Esophagus mucosa (tissue), 1 donor: Measurements from ENCODE around the gene HOTAIR. TPM values are rescaled to one million over a fixed set of nuclear protein-coding genes. Genes with fewer than 3 reads are reported as not detected.

Source experiments
- ATAC-seq: fragments of 200-7000 bp; cut with Tn5 transposase; one replicate; pipeline ENCODE4 v1.9.1; 2020
- total RNA-seq: library from RNA; stranded (reverse); gene quantifications from one replicate; pipeline ENCODE4 v1.2.4, GENCODE V29; 2023
- donor health status: DM: yes; HTN: yes; CAD: no.

HOTAIR gene
- not detected for total RNA-seq

DNA sequence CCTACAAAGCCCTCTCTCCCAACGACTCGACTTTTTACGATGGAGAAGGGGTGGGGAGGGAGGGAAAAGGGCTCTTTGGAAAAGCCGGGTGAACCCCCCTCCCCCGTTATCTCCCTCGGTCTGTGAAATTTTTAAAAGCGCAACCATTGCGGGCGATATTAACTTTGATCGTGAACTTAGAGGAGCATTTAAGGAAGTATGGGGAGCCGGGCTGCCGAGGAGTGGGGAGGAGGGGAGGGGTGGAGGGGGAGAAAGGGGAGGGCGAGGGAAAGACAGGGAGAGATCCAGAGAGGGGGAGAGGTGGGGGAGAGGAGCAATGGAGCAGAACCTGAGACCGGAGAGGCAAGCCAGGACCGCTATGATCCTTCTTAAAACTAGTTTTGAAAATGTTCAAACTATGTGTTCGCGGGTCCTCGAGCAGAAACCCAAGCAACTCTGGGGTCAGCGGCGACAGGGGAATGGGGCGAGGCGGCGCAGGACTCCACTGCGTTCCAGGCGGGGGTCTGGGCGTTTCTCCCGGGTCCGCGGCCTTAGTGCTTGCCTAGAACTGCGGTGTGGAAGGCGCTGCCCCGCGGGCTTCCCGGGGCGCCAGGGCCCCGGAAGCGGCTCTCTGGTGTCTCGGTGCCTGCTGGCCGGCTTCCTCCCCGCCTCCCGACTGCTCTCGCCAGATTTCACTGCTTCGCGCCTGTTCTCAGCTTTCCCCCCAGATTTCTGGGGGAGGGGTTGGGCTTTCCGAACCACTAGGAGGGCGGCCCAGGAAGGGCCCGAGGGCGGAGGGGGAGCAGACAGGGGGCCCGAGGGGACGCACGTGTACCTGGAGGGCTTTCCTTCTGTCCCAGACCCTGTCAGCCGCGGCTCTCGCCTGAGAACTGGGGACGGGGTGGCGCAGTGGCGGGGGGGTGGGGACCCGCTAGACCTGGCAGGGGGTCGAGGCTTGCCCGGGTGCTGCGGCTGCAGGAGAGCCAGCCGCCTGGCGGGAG, at the start of gene HOTAIR:
Gene HOTAIR, minus strand, starts transcription at position 871 of the 980 bp plus-strand sequence.
- peak; percentile 41 for ATAC-seq

DNA sequence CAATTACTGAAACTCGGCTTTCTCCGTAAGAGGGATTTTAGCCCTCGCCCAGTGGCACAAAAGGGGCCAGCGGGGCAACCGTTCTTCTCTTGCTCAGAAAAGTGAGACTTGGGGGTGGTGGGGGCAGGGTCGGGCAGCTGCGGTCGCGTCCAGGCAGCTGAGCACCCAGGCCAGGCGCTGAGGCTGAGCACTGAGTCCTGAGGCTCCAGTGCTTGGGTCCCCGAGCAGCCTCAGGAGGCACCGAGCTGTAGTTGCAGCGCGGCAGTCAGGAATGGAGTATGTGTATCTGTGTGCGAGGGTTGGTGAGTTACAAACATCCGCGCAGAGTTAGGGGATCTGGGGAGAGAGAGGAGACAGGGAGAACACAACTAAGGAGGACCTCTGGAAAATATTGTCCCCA, 49.4 kb upstream of the HOTAIR start:
- no peak for ATAC-seq

DNA sequence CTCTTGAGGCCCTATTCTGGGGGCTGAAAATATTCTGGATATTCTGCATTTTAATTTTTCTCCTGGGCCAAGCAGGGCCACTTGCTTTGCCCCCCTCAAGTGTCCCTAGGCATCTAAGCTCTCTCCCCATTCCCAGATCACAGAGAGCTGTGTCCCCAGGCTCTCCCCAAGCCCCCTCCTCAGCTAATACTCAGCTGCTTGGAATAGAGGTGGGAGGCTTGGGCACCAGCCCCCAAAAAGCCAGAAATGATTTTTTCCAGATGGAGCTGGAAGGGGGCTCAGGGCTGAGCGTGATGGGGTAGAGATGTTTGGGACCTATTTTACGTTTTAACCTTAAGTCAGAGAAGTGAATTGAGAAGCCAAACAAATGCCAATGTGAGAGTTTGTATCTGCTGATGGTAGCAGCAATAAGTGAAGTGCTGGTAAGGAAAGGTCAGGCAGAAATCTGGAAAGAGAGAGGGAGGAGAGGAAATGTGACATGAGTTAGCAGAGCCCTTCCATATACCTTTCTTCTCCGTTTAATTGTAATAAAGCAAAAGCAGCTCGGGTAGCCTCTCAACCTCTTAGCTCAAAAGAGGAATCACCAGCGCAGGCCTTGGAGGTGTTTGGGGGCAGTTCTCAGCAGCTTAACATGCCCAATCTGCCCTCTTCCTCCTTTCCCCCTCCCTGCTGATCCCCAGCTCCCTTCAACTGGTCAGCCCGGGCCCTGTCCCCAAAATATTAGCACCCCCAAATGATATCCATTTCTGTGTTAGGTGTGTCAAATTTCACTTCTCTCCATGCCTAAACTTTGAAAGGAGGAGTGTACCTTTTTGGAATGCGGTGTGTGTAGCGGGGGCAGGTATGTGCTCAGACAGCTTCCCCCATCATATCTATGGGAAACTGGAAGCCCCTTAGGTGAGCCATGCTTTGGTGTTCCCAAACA, 48.5 kb upstream of the HOTAIR start:
- ATAC-seq, result no peak

DNA sequence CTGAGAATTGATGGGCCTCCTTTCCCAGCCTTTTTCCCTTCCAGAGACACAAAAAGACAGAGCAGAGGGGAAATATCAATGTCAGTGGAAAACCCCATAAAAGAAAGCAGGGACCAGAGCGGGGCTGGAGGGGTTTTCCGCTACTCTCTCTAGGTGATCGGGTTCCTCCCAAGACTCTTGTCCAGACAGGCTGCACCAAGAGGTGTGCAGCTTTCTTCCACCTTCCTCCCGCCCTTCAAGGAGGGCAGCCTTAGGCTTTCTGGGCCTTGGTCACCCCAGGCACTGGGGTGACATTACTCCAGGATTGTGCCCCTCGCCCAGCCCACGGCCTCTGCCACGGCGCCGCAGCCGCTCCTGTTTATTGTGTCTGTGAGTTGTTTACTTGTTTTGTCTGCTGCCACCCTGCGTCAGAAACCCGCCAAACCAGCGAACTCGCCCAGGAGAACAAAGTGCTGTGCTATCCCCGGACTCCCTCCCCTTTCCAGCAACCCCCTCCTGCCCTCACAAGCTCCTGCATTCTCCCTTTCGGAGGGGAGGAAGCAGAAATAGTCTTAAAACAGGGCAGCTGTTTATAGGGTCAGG, 46.8 kb upstream of the HOTAIR start:
- peak; percentile 22 for ATAC-seq

DNA sequence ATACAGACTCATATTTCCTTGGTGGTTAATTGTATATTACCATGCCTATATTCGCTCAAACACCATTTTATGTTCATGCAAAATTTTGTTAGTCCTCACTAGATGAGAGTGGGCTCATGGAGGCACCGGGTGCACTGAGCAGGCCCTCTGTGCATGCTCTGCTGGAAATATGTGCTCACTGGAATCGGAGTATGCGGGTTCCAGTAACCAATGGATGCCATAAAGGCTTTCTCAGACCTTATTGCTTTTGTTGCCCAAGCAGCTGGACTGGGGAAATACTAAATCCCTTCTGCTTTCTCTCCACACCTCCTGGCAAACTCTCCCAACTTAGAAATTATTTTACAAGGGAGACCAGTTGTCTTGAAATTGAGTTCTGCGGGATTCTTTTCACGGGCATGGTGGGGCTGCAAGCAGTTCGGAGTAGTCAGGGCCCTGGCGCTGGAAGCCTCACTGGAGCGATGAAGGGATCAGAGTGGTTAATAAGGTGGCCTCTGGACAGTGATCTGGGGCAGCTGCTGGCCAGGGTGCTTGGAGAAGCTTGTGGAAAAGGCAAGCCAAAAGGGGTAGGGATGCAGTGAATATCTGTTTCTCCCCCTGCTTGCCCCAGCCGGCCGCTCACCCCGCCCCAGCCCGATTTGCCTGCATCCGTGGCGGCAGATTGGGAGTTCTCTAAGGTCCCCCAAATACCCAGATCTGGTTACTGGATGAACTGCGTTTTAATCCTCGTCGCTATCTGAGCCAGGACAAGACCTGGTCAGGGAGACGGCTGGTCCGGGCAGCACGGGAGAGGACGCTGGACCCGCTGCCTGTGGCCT, 46.0 kb upstream of the HOTAIR start:
- ATAC-seq, result no peak

DNA sequence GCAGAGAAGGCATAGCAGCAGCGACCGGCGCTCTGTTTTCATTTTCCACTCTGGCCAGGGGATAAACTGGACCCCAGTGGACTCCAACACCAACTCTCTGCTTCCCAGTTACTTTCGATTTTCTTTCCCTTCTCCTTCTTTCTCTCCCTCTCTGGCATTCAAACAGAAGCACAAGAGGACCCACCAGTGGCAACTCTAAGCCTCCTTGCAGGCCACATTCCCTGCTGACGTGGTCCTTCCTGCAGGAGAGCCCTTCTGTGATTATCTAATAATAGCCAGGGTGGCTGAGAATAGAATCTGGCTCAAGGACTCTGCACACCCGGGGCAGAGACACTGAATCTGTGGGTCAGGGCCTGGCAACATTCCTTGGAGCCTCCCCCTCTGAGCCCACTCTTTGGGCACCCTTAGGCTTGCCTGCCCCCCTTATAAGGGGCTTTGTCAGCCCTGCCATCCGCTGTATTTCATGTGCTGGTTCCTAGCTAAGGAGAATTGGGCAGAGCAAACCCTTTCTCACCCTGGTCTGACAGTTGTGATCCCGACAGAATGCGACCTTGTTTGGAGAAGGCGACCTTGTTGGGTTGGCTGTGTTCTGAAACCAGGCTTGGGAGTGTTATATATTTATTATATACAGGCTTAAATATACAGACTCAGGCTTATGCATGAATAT, 45.3 kb upstream of the HOTAIR start:
- no peak for ATAC-seq

DNA sequence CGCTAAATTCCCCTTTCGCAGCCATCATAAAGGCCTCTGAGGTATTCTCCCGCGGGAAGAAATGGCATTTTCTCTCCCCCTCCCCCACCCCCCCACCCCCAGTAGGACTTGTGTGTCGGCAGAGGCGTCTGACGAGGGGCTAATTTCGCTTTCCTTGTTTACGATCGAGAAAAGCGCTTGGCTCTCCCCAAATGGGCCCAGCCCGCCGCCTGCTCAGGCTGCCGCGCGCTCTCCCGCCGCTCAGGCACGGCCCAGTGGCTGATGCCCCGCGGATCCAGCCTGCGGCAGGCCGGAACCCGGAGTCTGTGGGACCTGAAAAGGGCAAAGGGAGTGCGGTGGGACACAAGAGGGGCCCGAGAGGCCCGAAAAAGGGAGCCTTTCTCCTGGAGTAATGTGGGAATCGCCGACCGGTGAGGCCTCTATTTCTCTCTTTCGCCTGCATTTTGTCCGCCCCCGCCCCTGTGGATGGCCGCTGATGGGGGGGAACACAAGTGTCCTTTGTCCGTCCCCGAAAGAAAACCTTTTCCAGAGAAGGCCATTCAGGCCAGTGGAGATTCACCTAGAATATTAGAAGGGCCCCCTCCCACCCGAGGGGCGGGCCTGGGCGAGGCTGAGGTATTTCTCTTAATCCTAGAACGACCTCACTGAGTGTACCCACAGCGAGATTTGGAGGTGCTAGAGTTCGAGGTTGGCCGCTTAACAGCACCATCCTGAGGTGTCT, 44.5 kb upstream of the HOTAIR start:
- ATAC-seq, result no peak

DNA sequence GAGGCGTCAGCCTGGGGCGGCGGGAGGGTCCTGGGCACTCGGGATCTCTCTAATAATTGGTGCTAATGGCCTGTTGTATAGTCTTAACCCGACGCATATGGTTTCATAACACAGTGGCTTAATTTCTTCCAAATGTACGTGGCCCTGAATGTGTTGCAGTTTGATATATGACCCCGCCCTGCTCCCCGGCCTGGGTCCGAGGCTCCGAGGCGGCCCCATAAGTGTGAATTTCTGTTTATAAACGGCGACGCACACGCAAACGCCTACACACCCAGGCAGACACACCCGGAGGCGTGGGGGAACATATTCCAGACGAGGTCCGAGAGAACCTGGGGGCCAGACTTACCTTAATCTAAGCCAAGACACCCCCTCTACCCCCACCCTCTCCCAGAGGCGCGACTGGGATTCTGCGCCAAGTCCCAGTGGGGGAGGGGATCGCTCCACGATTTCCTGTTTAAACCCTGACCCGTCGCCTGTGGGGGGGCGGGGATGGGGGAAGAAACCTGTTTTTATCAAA, 43.8 kb upstream of the HOTAIR start:
- ATAC-seq, result no peak

DNA sequence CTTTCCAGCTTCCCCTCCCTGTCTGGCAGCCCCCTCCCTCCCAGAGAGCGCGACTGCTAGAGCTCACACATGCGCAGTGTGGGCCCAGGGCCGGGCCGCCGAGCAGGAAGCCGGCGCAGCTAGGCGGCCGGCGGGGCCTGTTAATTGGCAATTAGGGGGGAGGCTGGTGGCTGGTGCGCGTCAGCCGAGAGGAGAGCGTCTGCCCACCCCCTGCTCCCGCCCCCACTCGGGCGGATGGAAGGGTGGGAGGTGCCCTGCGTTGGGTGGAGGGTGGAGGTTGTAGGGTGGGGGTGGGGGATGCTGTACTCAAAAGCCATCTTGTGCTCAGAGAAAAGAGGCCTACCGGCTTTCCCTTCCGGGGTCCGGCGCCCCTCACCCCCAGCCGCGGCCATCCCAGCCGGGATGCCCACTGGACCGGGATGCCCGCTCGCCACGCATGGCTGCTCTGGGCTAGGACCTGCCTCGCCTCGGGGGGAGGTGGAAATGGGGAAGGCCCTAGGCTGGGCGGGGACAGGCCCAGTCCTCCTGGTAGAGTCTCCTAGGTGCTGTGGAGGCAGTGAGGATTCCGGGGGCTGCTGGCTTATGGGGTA, 43.2 kb upstream of the HOTAIR start:
- ATAC-seq, result peak; percentile 82

DNA sequence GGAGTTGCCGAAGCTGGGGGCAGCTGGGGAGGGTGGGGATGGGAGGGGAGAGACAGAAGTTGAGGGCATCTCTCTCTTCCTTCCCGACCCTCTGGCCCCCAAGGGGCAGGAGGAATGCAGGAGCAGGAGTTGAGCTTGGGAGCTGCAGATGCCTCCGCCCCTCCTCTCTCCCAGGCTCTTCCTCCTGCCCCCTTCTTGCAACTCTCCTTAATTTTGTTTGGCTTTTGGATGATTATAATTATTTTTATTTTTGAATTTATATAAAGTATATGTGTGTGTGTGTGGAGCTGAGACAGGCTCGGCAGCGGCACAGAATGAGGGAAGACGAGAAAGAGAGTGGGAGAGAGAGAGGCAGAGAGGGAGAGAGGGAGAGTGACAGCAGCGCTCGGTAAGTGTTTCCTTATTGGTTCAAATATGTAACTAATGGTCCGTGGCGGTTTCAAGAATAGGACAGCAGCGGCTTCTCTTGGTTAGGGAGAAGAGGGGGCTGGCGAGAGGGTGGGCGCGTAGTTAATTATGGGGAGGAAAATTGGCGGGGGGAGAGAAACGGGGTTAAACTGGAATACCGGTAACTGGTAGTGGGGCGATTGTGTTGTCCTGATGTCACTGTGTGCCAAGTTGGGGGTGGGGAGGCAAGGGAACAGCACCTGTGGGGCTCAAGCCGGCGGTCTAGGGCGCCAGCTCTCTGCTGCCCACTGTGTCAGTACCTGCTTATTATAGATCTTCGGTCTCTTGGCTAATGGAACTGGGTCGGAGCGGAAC, 42.5 kb upstream of the HOTAIR start:
- peak; percentile 30 for ATAC-seq

DNA sequence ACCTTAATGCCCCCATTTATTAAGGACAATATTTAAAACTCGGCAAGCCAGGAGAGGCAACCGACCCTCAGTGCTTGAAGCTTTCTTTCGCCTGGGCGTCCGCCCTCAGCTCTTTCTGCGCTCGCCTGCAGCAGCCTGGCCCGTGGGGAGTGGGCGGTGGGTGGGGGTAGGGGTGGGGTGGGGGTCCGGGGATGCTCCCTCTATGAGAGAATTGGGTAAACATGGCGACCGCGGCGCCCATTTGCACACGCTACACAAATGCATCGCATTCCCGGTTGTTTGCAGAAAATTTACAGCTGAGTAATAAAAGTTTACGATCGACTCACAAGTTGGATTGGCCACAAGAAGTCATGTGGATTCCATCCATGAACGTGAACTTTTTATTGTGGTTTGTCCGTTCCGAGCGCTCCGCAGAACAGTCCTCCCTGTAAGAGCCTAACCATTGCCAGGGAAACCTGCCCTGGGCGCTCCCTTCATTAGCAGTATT, 41.8 kb upstream of the HOTAIR start:
- no peak for ATAC-seq

DNA sequence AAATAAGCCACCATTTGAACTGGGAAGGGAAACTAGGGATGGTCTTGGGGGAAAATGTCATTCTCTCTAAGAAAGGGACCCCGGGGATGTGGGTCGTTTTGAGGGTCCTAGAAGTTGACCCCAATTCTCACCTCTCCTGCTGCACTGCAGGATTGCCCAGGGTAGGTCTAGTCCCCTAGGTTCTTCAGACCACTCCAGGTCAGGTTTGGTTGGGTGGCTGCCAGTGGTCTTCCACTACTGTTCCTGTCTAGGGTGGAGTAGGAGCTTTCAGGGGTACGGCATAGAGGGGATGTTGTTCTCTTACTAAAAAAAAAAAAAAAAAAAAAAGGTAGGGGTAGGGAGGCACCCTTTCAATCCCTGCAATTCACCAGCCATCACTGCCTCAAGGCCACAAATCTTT, 41.3 kb upstream of the HOTAIR start:
- no peak for ATAC-seq

DNA sequence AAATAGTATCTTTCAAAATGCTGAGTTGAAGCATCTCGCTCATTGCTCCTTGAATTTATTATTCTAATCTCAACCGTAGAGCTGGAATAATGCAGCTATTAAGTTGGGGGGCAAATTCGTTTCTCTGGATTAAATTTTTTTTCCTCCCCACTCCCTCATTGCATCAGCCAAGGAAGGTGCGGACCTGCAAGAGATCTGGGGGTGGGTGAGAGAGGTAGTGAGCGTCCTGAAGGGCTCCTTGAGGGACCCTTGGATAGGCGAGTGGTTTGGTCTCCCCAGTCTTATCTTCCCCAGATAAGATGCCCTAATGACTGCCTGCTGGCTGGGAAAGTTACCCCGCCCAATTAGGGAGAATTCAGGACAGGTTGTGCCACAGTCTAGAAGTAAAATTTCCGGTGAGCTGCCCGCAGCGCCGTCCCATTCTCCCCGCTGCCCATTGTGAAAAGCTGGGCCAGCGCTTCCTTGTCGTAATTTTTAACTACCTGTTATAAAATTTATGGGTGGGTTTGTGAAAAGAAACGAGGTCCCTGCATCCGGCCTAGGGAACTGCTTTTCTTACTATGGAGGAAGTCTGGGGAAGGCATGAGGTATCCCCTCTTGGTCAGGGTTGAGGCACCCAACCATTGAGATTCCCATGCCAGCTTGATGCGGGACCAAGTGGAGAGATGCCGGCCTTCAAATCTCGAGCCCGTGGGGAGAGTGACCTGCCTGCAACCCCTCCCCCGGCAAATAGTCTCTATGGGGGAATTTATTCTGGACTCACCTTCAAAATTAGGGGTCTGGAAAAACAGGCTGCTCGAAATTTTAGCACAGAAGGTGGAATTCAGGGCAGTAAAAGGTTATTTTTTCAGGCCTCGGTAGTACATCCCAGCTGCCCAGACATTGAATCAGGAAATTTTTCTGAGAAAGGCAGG, 40.5 kb upstream of the HOTAIR start:
- no peak for ATAC-seq

DNA sequence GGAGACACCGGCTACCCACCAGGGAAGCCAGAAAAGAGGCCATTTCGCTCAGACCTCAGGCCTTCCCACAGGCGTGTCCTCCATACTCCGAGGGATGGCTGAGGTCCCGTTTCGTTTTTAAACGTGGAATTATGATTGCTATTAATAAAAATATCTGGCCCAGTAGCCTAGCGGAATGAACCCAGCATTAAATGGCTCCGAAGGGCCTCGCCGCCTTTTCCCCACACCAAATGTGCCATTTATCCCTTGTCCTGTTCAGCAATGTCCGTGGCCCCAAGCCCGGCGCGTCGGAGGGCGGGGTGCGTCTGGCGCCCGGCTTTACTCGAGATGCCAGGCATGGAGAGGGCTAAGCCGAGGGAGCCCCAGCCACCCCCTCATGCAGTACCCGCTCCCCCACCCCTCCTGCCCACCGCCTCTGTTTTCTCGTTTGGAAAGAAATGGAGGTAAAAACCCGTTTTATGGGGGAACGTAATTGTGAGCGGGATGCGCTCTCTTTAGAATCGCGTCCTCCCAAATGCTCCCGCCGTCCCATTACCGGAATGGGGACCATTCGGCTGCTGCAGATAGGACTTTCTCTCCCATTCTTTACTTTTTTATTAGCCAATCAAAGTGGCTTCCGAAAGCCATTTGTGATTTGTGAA, 39.7 kb upstream of the HOTAIR start:
- no peak for ATAC-seq

DNA sequence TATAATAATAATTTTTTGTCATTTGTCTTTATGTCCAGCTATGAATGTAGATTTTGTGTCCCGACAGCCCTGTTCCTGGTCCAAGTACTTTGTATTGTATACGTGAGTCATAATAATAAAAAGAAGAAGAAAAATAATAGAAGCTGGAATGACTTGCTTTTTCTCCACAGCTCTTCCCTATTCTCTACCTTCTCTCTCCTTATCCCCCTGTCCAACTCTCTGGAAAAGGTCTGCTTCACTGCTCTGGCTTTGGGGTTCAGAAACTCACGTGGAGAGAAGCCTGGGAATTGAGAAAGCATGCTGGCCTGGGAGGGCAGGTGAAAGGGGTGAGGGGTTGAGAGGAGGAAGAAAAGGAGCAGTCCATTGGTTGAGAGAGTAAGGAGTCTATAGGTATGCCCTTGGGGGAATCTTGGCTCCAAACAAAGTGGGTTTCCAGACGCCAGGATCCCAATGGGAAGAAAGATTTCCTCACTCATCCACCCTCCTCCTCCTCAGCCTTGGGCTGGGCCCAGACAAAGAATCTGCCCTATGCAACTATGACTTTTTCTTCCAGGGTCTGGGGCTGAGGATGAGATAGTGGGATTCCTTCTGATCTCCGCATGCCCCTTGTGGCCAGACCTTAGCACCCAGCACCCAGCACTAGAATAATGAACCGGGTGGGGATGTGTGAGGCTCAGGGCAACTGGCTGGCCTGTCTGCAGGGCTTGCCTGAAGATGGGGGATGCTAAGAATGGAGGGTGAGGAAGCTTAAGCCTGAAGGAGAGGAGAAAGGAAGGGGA, 38.1 kb upstream of the HOTAIR start:
- no peak for ATAC-seq

DNA sequence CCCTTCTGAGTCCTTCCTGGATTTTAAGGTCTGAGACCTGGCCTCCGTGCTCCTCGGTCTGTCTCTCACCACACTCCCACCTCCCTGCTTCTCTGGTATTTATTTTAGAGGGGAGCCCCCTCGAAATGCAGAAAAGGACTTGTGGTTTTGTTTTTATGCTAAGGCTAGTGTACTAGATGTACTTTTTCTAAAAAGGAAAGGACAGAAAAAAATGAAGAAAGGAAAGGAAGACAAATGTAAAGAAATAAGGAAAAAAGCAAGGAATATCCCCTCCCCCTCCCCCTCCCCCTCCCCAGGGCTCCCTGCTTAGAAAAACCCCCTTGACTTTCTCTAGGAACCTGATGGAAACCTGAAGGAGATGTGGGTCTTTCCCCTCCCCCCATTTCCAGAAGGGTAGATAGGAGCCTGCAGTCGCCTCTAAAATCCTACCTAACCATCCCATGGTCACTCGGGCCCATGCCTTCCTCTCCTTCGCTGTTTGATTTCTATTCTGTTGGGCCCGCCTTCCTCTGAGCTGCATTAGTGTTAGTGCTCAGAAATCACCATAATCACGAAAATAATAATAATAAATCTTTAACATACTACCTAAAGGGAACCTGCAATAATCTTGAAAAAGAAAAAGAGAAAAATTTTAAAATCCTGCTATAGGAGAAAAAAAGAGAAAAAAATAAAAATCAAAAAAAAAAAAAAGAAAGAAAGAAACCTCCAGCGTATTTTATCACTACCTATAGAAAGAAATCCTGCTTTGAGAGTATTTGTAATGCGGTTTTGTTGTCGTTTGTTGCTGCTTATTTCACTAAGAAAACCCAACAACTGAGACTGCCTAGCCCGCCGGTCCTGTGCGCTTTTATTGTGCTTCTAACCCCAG, 37.1 kb upstream of the HOTAIR start:
- no peak for ATAC-seq
